Metanephros (tissue), 2 donors: ENCODE data around the gene SERPING1. TPM values are rescaled to one million over a fixed set of nuclear protein-coding genes. Genes with fewer than 3 reads are reported as not detected.
A peak's percentile ranks its signal among the peaks of the same experiment; 100 is the strongest.

Experiments used
- small RNA-seq: library from RNA; depleted of rRNA; stranded (forward); fragments of <200 nt; gene quantifications from one replicate; pipeline ENCODE3, GENCODE V24; 2014; ENCODE audit warnings: low replicate concordance
- total RNA-seq: library from RNA; depleted of rRNA; stranded (reverse); fragments of >200 nt; gene quantifications from one replicate; pipeline ENCODE4 v1.2.3, GENCODE V29; 2014

SERPING1 gene
- total RNA-seq: 53.5 TPM

DNA sequence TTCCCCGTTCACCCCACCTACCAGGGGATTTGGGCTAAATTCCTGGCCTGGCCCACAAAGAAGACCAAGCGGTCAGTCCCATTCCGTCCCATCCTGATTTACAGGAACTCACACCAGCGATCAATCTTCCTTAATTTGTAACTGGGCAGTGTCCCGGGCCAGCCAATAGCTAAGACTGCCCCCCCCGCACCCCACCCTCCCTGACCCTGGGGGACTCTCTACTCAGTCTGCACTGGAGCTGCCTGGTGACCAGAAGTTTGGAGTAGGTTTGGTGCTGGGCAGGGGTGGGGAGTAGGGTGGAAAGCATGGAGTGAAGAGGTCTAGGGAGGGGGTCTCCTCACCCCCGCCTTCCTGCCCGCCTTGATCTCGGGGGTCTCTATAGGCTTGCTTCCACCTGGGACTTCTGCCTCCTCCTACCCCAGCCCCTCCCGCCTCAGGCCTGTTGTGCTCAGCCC lies at the start of gene SERPING1:
Gene SERPING1 (plus strand): TSS at position 225 of the 455 bp plus-strand sequence. CDS start 586 bp downstream, outside the sequence.

GRCh38 chr11:57567515-57568329 lies 29.8 kb upstream of the SERPING1 start, which contains the start of gene UBE2L6:
UBE2L6 (minus strand) TSS chr11:57567672; CDS start chr11:57567611, 61 bp downstream.

GRCh38 chr11:57649826-57650738 lies 52.6 kb downstream of the SERPING1 start, which contains the start of gene YPEL4:
YPEL4 (minus strand) TSS chr11:57649912; CDS start chr11:57647107, 2,805 bp downstream.

DNA sequence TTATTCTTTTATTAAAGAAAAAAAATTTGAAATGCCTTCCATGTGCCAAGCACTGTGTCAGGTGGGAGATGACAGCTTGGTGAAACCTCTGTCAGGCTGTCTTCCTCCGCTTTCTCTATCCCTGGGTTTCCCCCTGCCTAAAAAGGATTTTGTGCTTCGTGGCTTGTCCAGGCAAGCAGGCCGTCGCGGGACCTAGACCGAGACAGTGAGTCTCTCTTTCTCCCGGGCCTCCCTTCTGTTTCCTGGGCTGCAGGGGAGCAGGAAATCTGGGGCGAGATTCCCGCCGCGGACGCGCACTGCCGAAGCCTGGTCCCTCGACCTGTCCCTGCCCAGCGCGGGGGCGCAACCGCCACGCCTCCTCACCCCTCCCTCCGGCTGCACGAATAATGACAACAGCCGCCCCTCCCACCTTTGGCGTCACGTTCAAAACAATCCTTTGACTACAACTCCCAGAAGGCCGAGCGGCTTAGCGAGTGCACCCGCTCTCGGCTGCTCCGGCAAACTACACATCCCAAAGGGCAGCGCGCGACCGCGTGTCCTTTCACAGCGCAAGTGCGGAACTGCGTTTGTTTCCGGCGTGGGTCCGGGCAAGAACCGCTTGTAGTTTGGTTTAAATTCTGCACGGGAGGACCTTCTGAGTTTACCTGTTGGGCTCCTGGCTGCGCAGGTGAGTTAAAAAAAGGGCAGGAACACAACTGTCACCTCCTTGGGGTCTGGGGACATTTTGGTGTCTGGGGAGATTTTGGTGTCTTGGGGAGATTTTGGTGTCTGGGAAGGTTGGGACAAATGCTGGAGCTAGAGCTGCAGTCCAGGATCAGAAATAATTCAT lies 59.9 kb downstream of the SERPING1 start, which contains the start of gene CLP1:
Gene CLP1 (plus strand): TSS at position 569 of the 829 bp plus-strand sequence. CDS start 1,715 bp downstream, outside the sequence.

Small RNA genes within 50 kb of the gene (small RNA-seq; reads per million reads assigned to genes)
- 610 reads per million, percentile 99 among the genes with 10 or more reads in this experiment for gene MIR130A

Other genes with a start within 250 kb of the SERPING1 start
- 1.1 TPM for gene PRG3, start 216.5 kb upstream of the SERPING1 start, total RNA-seq
- gene PRG2, start 207.0 kb upstream of the SERPING1 start, total RNA-seq: 2.0 TPM
- gene SLC43A3, start 170.6 kb upstream of the SERPING1 start, total RNA-seq: 20.7 TPM
- 2.5 TPM for gene RTN4RL2, start 137.2 kb upstream of the SERPING1 start, total RNA-seq
- 18.0 TPM for gene SLC43A1, start 82.0 kb upstream of the SERPING1 start, total RNA-seq
- 26.3 TPM for gene TIMM10, start 66.9 kb upstream of the SERPING1 start, total RNA-seq
- 9.8 TPM for gene SMTNL1, start 60.1 kb upstream of the SERPING1 start, total RNA-seq
- gene UBE2L6, start 30.0 kb upstream of the SERPING1 start, total RNA-seq: 22.5 TPM
- 1.9 TPM for gene YPEL4, start 52.2 kb downstream of the SERPING1 start, total RNA-seq
- 10.5 TPM for gene CLP1, start 60.1 kb downstream of the SERPING1 start, total RNA-seq
- gene ZDHHC5, start 70.4 kb downstream of the SERPING1 start, total RNA-seq: 36.3 TPM
- 12.6 TPM for gene MED19, start 114.5 kb downstream of the SERPING1 start, total RNA-seq
- 58.4 TPM for gene TMX2, start 114.9 kb downstream of the SERPING1 start, total RNA-seq
- gene SELENOH, start 143.8 kb downstream of the SERPING1 start, total RNA-seq: 86.8 TPM
- gene BTBD18, start 154.1 kb downstream of the SERPING1 start, total RNA-seq: not detected
- 241 TPM for gene CTNND1, start 164.1 kb downstream of the SERPING1 start, total RNA-seq